Activated CD8-positive, alpha-beta T cell treated with anti-CD3 and anti-CD28 coated beads for 36 hours (primary cell): Measurements from ENCODE around the gene PITPNB. TPM values are rescaled to one million over a fixed set of nuclear protein-coding genes. Genes with fewer than 3 reads are reported as not detected.

Experiments used
- ATAC-seq: fragments of 200-7000 bp; cut with Tn5 transposase; one replicate; pipeline ENCODE4 v1.10.0; 2021; ENCODE audit warnings: mild to moderate bottlenecking, moderate library complexity
- CTCF ChIA-PET: fragments of 350-600 bp; sonication (Branson Sonifier 250); formaldehyde crosslinking; loops from one replicate; lab custom pipeline; 2021; ENCODE audit warnings: antibody characterized with exemption; lab: Charles Lee
- POLR2A ChIA-PET: fragments of 350-600 bp; sonication (Branson Sonifier 250); formaldehyde crosslinking; loops from one replicate; lab custom pipeline; 2021; ENCODE audit warnings: antibody characterized with exemption; lab: Charles Lee
- DNase-seq: peaks from one replicate; pipeline ENCODE4 v3.0.0-alpha.2; 2020
- H3K27ac Mint-ChIP-seq: one replicate; pipeline ENCODE4 v1.8.0; 2021; ENCODE audit warnings: mild to moderate bottlenecking, mixed read lengths
- H3K27me3 Mint-ChIP-seq: one replicate; pipeline ENCODE4 v1.8.0; 2021; ENCODE audit warnings: mixed read lengths
- H3K36me3 Mint-ChIP-seq: one replicate; pipeline ENCODE4 v1.8.0; 2021; ENCODE audit warnings: low read depth, mixed read lengths
- H3K4me1 Mint-ChIP-seq: one replicate; pipeline ENCODE4 v1.8.0; 2021; ENCODE audit warnings: low read depth, mixed read lengths
- H3K4me3 Mint-ChIP-seq: one replicate; pipeline ENCODE4 v1.8.0; 2021; ENCODE audit warnings: mild to moderate bottlenecking, moderate library complexity, mixed read lengths
- H3K9me3 Mint-ChIP-seq: one replicate; pipeline ENCODE4 v1.8.0; 2021; ENCODE audit warnings: mixed read lengths
- CTCF ChIP-seq: fragments of 200-600 bp; IDR thresholded peaks from one replicate; pipeline ENCODE4 v1.8.0; 2022; ENCODE audit warnings: antibody characterized with exemption, mild to moderate bottlenecking
- intact Hi-C: fragments of 100-400 bp; cut with micrococcal nuclease; formaldehyde crosslinking; loops from one replicate; pipeline ENCODE4 v1.10.0; 2022
- microRNA-seq: library from miRNA; unstranded; fragments of <30 nt; microRNA quantifications from one replicate; pipeline ENCODE4 v1.2.0, GENCODE V29; 2022; ENCODE audit warnings: borderline microRNAs expressed, borderline replicate concordance
- total RNA-seq, 2 experiments: library from RNA; stranded (reverse); gene quantifications; one replicate each; pipeline ENCODE4 v1.2.3, GENCODE V29; 2021

Gene PITPNB
- total RNA-seq, 2 experiments from 2014 or later: 87.7 to 89.1 TPM

- ATAC-seq (peak; percentile 57), DNase-seq (peak; percentile 73)
- H3K27me3 Mint-ChIP-seq: peaks cover 27% of the 10 kb centered on the region
- peak; percentile 70 for TF ChIP-seq CTCF
- H3K4me3 Mint-ChIP-seq: no peak overlapping the region
- H3K9me3 Mint-ChIP-seq: no peaks in the 10 kb centered on the region
- POLR2A ChIA-PET: no interaction called here
- peaks cover 10% of the 10 kb centered on the region for H3K4me1 Mint-ChIP-seq
- no peak overlapping the region for H3K27ac Mint-ChIP-seq
- intact Hi-C loops: no loop called here
- CTCF ChIA-PET: interaction anchor here (0.9 to 1.9 kb wide), 3 partner anchors 13 to 216 kb away, joined by 3 to 4 read pairs (median 3); no protein-coding TSS in a partner anchor
- H3K36me3 Mint-ChIP-seq: no peaks in the 10 kb centered on the region
These were observed 114.4 kb downstream of the PITPNB start for GRCh38 chr22:27804470-27805297.

DNA sequence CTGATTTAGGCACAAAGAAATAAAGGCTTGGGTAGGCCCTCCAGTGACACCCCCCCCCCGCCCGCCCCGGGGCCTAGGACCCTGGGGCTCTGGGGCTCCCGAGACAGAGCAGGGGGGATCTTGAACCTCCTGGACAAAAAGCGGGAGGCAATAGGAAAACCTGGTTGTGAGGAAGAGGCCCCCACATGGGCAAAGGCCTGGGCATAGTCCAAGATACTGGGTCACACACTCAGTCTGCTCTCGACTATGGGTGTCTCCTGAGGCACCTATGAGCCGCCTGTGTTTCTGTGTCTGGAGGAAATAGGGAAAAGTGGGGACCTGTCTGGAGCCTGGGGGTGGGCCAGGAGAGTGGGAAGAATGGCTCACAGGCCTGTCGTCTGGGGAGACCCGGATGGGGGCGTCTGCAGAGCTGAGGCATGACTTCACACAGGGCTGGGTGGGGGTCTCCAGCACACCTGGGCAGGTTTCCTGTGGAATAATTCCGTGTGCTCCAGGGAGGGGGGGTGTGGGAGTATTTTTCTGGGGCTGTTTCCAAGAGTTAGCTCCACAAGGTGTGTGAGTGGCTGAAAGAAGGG is 115.1 kb downstream of the PITPNB start:
- no peak overlapping the region for H3K27ac Mint-ChIP-seq
- H3K4me1 Mint-ChIP-seq: peaks cover 10% of the 10 kb centered on the region
- H3K4me3 Mint-ChIP-seq: no peak overlapping the region
- POLR2A ChIA-PET: no interaction called here
- CTCF ChIA-PET: interaction anchor here (0.9 to 1.9 kb wide), 2 partner anchors 13 to 15 kb away, joined by 3 to 4 read pairs; no protein-coding TSS in a partner anchor
- ATAC-seq (no peak), DNase-seq (no peak)
- intact Hi-C loops: no loop called here
- no peak for TF ChIP-seq CTCF
- peaks cover 20% of the 10 kb centered on the region for H3K27me3 Mint-ChIP-seq
- H3K9me3 Mint-ChIP-seq: no peaks in the 10 kb centered on the region
- H3K36me3 Mint-ChIP-seq: no peaks in the 10 kb centered on the region

- intact Hi-C loops: no loop called here
- ATAC-seq: peak; percentile 9
- H3K27ac Mint-ChIP-seq: no peak overlapping the region
These were observed 116.5 kb downstream of the PITPNB start for GRCh38 chr22:27802346-27803073.

More at GRCh38 chr22:27802346-27803073, 116.5 kb downstream of the PITPNB start:
- DNase-seq: no peak
- peaks cover 10% of the 10 kb centered on the region for H3K4me1 Mint-ChIP-seq
- TF ChIP-seq CTCF: no peak
- H3K9me3 Mint-ChIP-seq: no peaks in the 10 kb centered on the region
- ChIA-PET POLR2A (no interaction called here), CTCF (no interaction called here)
- no peaks in the 10 kb centered on the region for H3K36me3 Mint-ChIP-seq
- H3K4me3 Mint-ChIP-seq: peak overlapping the region; percentile 73
- peaks cover 19% of the 10 kb centered on the region for H3K27me3 Mint-ChIP-seq

Small RNA genes within 50 kb of the gene (microRNA-seq; reads per million reads assigned to microRNA genes)
- gene MIR3199-1 (not detected), gene MIR3199-2 (not detected)

Other genes with a start within 250 kb of the PITPNB start
- under 1 TPM; 0.11 to 0.16 TPM for gene MN1, start 117.5 kb downstream of the PITPNB start, total RNA-seq